ENCODE measurements around the gene ZNF625.
"Not testable (repeated sequence)": the region's sequence is repeated elsewhere in the genome, so short reads cannot be mapped to it uniquely, and the experiment has no call there.

Gene ZNF625

DNA sequence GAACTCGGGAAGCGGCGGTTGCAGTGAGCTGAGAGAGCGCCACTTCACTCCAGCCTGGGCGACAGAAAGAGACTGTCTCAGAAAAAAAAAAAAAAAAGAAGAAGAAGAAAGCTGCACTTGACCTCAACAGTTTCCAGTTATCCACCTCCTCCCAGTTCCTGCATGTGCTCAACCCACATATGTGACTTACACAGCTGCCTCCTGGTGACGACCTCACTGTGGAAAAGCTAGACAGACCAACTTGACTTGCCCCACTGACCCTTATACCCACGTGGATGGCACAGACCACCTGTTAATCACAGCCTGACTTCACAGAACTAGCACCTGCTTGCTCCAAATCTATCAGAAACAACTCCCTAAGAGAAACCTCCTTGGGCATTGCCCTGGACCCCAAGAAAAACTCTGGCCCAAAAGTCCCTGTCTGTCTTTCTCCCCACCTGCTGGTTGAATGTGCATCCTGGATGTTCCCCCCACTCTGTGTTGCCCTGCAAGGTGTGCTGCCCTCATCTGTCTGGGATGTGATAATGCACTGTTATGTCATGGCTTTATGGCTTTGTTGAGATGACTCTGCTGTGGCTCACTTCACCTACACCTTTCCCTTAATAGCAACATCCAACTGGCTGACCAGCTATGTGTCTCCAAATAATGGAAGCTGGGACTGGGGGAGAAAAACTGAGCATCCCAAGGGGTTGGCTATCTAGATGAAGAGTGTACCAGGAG, 19.2 kb downstream of the ZNF625 start:
- FAIRE-seq: no peak

DNA sequence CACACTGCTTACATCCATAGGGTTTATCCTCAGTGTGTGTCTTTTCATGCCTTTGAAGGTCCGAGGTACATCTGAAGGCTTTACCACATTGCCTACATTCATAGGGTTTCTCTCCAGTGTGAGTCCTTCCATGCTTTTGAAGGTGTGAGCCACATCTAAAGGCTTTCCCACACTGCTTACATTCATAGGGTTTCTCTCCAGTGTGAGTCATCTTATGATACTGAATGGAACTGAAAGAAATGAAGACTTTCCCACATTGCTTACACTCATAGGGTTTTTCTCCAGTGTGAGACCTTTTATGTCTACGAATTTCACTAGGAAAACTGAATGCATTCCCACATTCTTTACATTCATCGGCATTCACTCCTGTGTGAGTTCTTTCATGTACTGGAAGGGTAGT, 23.5 kb downstream of the ZNF625 start:
- no peak for FAIRE-seq

DNA sequence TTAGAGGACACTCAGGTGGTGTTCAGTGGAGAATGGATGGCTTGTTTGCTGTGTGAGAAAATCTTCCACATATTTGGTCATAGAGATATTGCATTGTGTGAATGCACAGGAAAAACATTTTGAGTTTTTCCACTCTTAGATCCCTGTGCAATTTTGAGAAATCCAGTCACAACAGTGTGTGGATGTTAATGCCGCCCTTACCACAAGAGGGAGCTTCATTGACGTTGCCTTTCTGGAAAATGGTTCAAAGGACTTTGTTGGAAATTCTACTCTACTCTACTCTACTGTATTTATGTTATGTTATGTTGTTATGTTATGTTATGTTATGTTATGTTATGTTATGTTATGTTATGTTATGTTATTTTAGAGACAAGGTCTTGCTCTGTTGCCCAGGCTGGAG, 29.8 kb downstream of the ZNF625 start:
- FAIRE-seq: no peak

DNA sequence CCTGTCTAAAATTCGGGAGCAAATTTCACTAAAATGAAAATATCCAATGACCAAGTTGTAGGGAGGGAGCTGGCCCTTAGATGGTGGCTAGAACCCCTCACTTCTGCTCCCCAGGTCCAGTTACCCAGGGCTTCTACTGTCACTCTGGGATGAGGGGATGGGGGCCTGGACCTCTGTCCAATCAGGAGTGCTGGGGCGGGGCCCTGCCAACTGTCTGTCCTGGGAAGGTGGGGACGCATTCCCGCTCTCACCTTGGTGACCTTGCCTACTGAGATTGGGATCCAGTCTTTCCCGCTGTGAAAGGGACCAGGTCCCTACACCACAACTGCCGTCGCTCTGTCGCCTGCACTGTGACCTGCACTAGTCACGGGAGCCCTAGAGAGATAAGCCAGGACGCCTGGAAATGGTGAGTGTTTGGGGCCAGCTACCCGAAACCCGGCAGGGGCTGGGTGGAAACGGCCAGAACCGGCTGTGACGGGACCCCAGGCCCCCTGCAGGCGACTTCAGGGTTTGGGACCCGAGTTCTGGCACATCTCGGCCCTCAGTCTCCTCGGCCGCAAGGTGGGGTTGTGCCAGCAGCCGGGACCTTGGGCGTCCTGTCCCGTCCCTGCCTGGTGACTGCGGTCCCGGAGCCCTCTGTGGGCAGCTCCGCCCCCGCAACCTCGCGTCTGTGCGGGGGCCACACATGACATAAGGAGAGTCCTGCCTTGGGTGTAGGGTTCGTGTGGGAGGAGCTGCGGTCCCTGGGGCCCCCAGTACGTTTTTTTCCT, 39.1 kb downstream of the ZNF625 start:
- no peak for FAIRE-seq

DNA sequence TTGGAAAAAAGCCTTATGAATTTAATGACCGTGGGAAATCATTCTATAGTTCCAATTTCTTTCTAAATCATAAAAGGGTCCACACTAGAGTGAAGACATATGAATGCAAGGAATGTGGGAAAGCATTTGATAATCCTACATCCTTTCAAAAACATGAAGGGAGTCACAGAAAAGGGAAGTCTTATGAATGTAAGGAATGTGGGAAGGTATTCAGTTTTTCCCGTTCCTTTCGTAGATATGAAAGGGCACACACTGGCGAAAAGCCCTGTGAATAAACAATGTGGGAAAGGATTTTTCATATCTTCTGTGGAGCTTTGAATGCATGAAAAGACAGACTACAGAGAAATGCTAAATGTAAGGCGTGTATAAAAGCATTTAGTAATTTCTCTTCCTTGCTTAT, 43.4 kb downstream of the ZNF625 start:
- no peak for FAIRE-seq

DNA sequence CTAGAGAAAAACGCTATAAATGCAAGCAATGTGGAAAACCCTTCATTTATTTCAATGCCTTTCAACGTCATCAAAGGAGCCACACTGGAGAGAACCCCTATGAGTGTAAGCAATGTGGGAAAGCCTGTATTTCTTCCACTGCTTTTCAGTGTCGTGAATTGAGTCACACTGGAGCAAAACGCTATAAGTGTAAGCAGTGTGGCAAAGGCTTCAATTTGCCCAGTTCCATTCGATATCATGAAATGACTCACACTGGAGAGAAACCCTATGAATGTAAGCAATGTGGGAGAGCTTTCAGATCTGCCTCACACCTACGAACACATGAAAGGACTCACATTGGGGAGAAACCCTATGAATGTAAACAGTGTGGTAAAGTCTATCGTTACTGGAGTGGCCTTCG, 43.8 kb downstream of the ZNF625 start:
- FAIRE-seq: no peak

DNA sequence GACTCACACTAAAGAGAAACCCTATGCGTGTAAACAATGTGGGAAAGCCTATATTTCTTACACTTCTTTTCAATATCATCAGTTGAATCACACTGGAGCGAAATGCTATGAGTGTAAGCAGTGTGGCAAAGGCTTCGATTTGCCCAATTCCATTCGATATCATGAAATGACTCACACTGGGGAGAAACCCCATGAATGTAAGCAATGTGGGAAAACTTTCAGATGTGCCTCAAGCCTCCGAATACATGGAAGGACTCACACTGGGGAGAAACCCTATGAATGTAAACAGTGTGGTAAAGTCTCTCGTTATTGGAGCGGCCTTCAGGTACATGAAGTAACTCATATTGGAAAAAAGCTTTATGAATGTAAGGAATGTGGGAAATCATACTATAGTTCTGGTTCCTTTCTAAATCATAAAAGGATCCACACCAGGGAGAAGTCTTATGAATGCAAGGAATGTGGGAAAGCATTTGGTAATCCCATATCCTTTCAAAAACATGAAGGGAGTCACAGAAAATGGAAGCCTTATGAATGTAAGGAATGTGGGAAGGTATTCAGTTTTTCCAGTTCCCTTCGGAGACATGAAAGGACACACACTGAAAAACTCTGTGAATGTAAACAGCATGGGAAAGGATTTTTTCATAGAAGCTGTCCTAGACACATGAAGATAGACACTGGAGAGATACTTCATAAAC, 44.4 kb downstream of the ZNF625 start:
- FAIRE-seq: no peak

DNA sequence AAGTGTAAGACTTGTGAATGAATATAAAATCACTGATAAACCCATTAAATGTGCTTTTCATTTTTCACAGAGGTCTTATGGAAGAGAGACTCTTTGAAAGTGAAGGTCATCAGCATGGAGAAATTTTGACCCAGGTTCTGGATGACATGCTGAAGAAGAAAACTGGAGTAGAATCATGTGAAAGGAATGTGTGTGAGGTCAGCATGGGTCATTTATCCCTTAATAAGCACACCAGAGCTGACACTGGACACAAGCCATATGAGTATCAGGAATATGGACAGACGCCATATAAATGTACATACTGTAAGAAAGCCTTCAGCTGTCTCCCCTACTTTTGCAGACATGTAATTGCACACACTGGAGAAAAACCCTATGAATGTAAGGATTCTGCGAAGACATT, 45.4 kb downstream of the ZNF625 start:
- FAIRE-seq: no peak

DNA sequence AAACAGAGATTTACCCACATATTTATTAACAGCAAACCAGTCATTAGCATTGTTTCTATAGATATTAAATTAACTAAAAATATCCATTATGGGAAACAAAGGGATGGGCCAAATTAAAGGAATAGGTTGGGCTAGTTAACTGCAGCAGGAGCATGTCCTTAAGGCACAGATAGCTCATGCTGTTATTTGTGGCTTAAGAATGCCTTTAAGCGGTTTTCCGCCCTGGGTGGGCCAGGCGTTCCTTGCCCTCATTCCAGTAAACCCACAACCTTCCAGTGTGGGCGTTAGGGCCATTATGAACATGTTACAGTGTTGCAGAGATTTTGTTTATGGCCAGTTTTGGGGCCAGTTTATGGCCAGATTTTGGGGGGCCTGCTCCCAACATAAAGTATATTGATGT, 52.6 kb downstream of the ZNF625 start:
- FAIRE-seq: not testable (repeated sequence)

DNA sequence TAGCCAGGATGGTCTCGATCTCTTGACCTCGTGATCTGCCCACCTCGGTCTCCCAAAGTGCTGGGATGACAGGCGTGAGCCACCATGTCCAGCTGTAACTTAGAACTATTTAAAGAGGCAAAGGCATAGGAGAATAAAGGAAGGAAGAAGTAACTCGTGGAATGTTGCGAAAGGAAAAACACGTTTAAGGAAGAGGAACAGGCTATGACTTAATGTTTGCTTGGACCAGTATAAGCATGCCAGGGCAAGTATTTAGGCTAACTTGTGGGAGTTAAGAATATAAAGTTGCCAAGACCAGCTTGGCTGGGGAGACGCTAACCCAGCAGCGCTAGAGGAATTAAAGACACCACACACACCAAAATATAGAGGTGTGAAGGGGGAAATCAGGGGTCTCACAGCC, 58.5 kb downstream of the ZNF625 start:
- no peak for FAIRE-seq

DNA sequence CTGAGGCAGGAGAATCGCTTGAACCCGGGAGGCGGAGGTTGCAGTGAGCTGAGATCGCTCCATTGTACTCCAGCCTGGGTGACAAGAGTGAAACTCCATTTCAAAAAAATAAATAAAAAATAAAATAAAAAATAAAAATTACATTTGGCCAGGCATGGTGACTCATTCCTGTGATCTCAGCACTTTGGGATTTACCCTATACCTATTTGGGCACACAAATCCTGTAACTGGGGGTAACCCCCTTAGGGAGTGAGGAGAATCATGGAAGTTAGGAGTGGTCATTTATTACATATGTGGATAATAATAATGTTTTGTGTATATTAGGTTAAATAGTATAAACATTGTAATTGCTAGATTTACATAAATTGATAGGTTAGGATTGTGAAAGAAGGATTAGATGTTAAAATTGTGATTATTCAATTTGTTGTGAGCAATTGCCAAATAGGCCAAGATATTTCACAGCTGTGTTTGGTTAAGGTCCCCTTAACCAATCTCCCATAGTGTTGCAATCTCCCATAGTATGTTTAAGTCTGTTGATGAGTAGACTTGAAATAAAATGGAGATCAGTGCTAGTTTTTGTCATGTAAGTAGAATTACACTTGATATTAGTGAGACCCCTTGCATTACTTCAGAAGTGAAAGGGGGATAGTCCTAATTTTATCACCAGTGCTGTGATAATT, 61.3 kb downstream of the ZNF625 start:
- no peak for FAIRE-seq
